ENCODE results near the gene DMC1.

DNA sequence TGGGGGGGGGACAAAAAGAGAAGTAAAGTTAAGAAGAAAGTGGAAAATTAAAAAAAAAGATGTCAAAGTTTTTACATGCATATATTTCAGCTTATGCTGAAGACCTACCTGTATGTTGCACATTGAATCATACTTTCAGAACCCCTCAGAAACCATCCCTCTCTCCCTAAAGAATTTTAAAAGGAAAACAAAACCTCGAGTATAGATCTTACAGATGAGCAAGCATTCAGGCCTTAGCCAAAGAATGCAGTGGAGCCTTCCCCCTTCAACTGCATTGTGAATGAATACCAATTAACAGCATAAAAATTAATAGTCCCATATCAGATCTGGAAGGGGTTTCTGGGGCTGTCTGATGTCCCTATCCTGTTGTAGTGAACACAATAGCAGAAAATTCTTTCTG, 85.7 kb downstream of the DMC1 start:
- no peak for TF ChIP-seq EP300 (IDR thresholded peaks at IDR 0.05)
- TF ChIP-seq, protein P1, sequence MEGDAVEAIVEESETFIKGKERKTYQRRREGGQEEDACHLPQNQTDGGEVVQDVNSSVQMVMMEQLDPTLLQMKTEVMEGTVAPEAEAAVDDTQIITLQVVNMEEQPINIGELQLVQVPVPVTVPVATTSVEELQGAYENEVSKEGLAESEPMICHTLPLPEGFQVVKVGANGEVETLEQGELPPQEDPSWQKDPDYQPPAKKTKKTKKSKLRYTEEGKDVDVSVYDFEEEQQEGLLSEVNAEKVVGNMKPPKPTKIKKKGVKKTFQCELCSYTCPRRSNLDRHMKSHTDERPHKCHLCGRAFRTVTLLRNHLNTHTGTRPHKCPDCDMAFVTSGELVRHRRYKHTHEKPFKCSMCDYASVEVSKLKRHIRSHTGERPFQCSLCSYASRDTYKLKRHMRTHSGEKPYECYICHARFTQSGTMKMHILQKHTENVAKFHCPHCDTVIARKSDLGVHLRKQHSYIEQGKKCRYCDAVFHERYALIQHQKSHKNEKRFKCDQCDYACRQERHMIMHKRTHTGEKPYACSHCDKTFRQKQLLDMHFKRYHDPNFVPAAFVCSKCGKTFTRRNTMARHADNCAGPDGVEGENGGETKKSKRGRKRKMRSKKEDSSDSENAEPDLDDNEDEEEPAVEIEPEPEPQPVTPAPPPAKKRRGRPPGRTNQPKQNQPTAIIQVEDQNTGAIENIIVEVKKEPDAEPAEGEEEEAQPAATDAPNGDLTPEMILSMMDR (IDR thresholded peaks at IDR 0.05) = no peak
- no peak for TF ChIP-seq POLR2A (IDR thresholded peaks at IDR 0.05)
